H9 (cell line): Measurements from ENCODE around the gene TMA7B. TPM values are rescaled to one million over a fixed set of nuclear protein-coding genes. Genes with fewer than 3 reads are reported as not detected.

ENCODE experiments used
- DNase-seq: peaks from one replicate; pipeline ENCODE4 v3.0.0-alpha.2; 2017
- H2AFZ ChIP-seq: one replicate; pipeline ENCODE4 v1.6.1; 2013; ENCODE audit warnings: mild to moderate bottlenecking, low read length, control low read depth, moderate library complexity
- H2AK5ac ChIP-seq: 2 replicates; pipeline ENCODE4 v1.6.1; 2013; ENCODE audit warnings: low read length, control low read depth, mixed read lengths; ENCODE audit not compliant: insufficient read length
- H2BK120ac ChIP-seq: one replicate; pipeline ENCODE4 v1.6.1; 2013; ENCODE audit warnings: low read depth, mild to moderate bottlenecking, low read length, control low read depth, inconsistent platforms; ENCODE audit not compliant: poor library complexity, severe bottlenecking
- H2BK12ac ChIP-seq: 2 replicates; pipeline ENCODE4 v1.6.1; 2013; ENCODE audit warnings: low read length, control low read depth, mixed read lengths, low read depth; ENCODE audit not compliant: insufficient read length
- H2BK15ac ChIP-seq: 2 replicates; pipeline ENCODE4 v1.6.1; 2013; ENCODE audit warnings: low read depth, low read length, control low read depth
- H2BK20ac ChIP-seq: one replicate; pipeline ENCODE4 v1.6.1; 2013; ENCODE audit warnings: low read depth, mild to moderate bottlenecking, low read length, control low read depth, inconsistent platforms; ENCODE audit not compliant: poor library complexity, severe bottlenecking
- H2BK5ac ChIP-seq: 2 replicates; pipeline ENCODE4 v1.6.1; 2013; ENCODE audit warnings: low read length, control low read depth, mixed read lengths; ENCODE audit not compliant: insufficient read length
- H3K14ac ChIP-seq: 2 replicates; pipeline ENCODE4 v1.6.1; 2013; ENCODE audit warnings: low read length, control low read depth; ENCODE audit not compliant: insufficient read depth
- H3K18ac ChIP-seq: 2 replicates; pipeline ENCODE4 v1.6.1; 2013; ENCODE audit warnings: low read depth, mild to moderate bottlenecking, mixed read lengths, low read length, control low read depth; ENCODE audit not compliant: insufficient read length
- H3K23ac ChIP-seq: 2 replicates; pipeline ENCODE4 v1.6.1; 2013; ENCODE audit warnings: low read length, control low read depth, mixed read lengths, low read depth; ENCODE audit not compliant: insufficient read length
- H3K23me2 ChIP-seq: 2 replicates; pipeline ENCODE4 v1.6.1; 2013; ENCODE audit warnings: low read depth, mild to moderate bottlenecking, mixed read lengths, low read length, control low read depth; ENCODE audit not compliant: insufficient read length, poor library complexity, severe bottlenecking
- H3K27ac ChIP-seq: 2 replicates; pipeline ENCODE4 v1.5.1; 2013; ENCODE audit warnings: low read length, control low read depth, mixed read lengths, low read depth; ENCODE audit not compliant: insufficient read length
- H3K27me3 ChIP-seq: 2 replicates; pipeline ENCODE4 v1.6.1; 2013; ENCODE audit warnings: low read length, control low read depth, inconsistent platforms; ENCODE audit not compliant: insufficient read depth
- H3K4ac ChIP-seq: 2 replicates; pipeline ENCODE4 v1.6.1; 2013; ENCODE audit warnings: low read depth, mild to moderate bottlenecking, control low read depth, inconsistent platforms, low read length, moderate library complexity
- H3K4me1 ChIP-seq: 2 replicates; pipeline ENCODE4 v1.6.1; 2013; ENCODE audit warnings: low read length, control low read depth, inconsistent platforms; ENCODE audit not compliant: insufficient read depth
- H3K4me2 ChIP-seq: 2 replicates; pipeline ENCODE4 v1.6.1; 2013; ENCODE audit warnings: low read length, control low read depth, mixed read lengths; ENCODE audit not compliant: insufficient read length, insufficient read depth
- H3K56ac ChIP-seq: 2 replicates; pipeline ENCODE4 v1.6.1; 2013; ENCODE audit warnings: low read depth, mild to moderate bottlenecking, mixed read lengths, low read length, control low read depth; ENCODE audit not compliant: insufficient read length
- H3K79me1 ChIP-seq: 2 replicates; pipeline ENCODE4 v1.6.1; 2013; ENCODE audit warnings: low read depth, mild to moderate bottlenecking, moderate library complexity, low read length, control low read depth, inconsistent platforms; ENCODE audit not compliant: insufficient read depth, poor library complexity, severe bottlenecking
- H3K79me2 ChIP-seq: 2 replicates; pipeline ENCODE4 v1.6.1; 2013; ENCODE audit warnings: low read length, control low read depth, inconsistent platforms; ENCODE audit not compliant: insufficient read depth
- H3K9ac ChIP-seq: 2 replicates; pipeline ENCODE4 v1.6.1; 2013; ENCODE audit warnings: low read length, control low read depth, mixed read lengths; ENCODE audit not compliant: insufficient read length; ENCODE audit errors: extremely low read depth
- H3K9me3 ChIP-seq: one replicate; pipeline ENCODE4 v1.6.1; 2013; ENCODE audit warnings: low read depth, low read length, inconsistent platforms; ENCODE audit not compliant: control insufficient read depth
- H3T11ph ChIP-seq: one replicate; pipeline ENCODE4 v1.6.1; 2013; ENCODE audit warnings: mild to moderate bottlenecking, low read length, control low read depth, inconsistent platforms
- H4K20me1 ChIP-seq: one replicate; pipeline ENCODE4 v1.6.1; 2013; ENCODE audit not compliant: control insufficient read depth, insufficient read length, insufficient read depth
- H4K5ac ChIP-seq: 2 replicates; pipeline ENCODE4 v1.6.1; 2013; ENCODE audit warnings: low read depth, mild to moderate bottlenecking, mixed read lengths, low read length, control low read depth; ENCODE audit not compliant: insufficient read length
- H4K8ac ChIP-seq: replicated peaks from 2 replicates; pipeline ENCODE4 v1.6.1; 2013; ENCODE audit warnings: low read length, control low read depth, mixed read lengths, low read depth; ENCODE audit not compliant: insufficient read length
- H4K91ac ChIP-seq: 2 replicates; pipeline ENCODE4 v1.6.1; 2013; ENCODE audit warnings: low read depth, mild to moderate bottlenecking, moderate library complexity, mixed read lengths, low read length, control low read depth; ENCODE audit not compliant: insufficient read length
- H3K27ac Mint-ChIP-seq, 3 experiments: 2 replicates in 2 of 3; 3 replicates in 1 of 3; pipeline ENCODE4 v1.8.0; 2020 to 2021; ENCODE audit warnings: mixed read lengths in 3 of 3, mild to moderate bottlenecking in 1 of 3, moderate library complexity in 1 of 3
- H3K27me3 Mint-ChIP-seq: 2 replicates; pipeline ENCODE4 v1.8.0; 2021; ENCODE audit warnings: low read depth, mild to moderate bottlenecking, moderate library complexity, mixed read lengths
- H3K36me3 Mint-ChIP-seq, 3 experiments: 2 replicates in 2 of 3; 3 replicates in 1 of 3; pipeline ENCODE4 v1.8.0; 2020 to 2021; ENCODE audit warnings: low read depth in 3 of 3, mixed read lengths in 3 of 3; ENCODE audit not compliant: insufficient read depth in 1 of 3
- H3K4me1 Mint-ChIP-seq, 2 experiments: 2 replicates each; pipeline ENCODE4 v1.8.0; 2020; ENCODE audit warnings: mixed read lengths in 2 of 2
- H3K4me3 Mint-ChIP-seq, 2 experiments: 2 replicates in 1 of 2; 3 replicates in 1 of 2; pipeline ENCODE4 v1.8.0; 2020 to 2021; ENCODE audit warnings: mild to moderate bottlenecking in 2 of 2, mixed read lengths in 2 of 2, moderate library complexity in 1 of 2
- H3K9me3 Mint-ChIP-seq, 2 experiments: 2 replicates in 1 of 2; 3 replicates in 1 of 2; pipeline ENCODE4 v1.8.0; 2020; ENCODE audit warnings: mild to moderate bottlenecking in 2 of 2, mixed read lengths in 2 of 2, moderate library complexity in 1 of 2
- CTCF ChIP-seq: fragments of 200-600 bp; sonication (generic); conservative IDR thresholded peaks from 3 replicates; pipeline ENCODE4 v1.8.0; 2021; ENCODE audit warnings: antibody characterized with exemption, mild to moderate bottlenecking
- WGBS: extraction: QIAGEN DNeasy Blood & Tissue Kit; methylation state at CpG from one replicate; pipeline ENCODE4 v1.1.7; 2013; ENCODE audit warnings: missing lambda C conversion rate, low lambda C conversion rate, mixed read lengths; ENCODE audit not compliant: insufficient read length; ENCODE audit errors: extremely low coverage; 5-methylcytosine and 5-hydroxymethylcytosine counted together
- total RNA-seq: library from RNA; stranded (reverse); gene quantifications from 2 replicates; pipeline ENCODE4 v1.2.1, GENCODE V29; 2021

The TMA7B gene
- total RNA-seq, 1 experiment from 2014 or later = not detected

- H3K56ac ChIP-seq = no peak overlapping the region
- H3K9me3 ChIP-seq = no peaks in the 10 kb centered on the region
- no peaks in the 10 kb centered on the region for H3K27me3 ChIP-seq
- no peaks in the 10 kb centered on the region for H3K9me3 Mint-ChIP-seq
- DNase-seq = no peak
- H2BK12ac ChIP-seq = no peak overlapping the region
- no peak overlapping the region for H3K4ac ChIP-seq
- no peak overlapping the region for H2BK20ac ChIP-seq
- H3K36me3 Mint-ChIP-seq = no peaks in the 10 kb centered on the region
- no peaks in the 10 kb centered on the region for H3K27me3 Mint-ChIP-seq
- H3K23ac ChIP-seq = no peak overlapping the region
- H3K23me2 ChIP-seq = no peaks in the 10 kb centered on the region
- no peaks in the 10 kb centered on the region for H4K20me1 ChIP-seq
- TF ChIP-seq CTCF = no peak
- H3K27ac Mint-ChIP-seq = no peak overlapping the region
- H3K18ac ChIP-seq = no peak overlapping the region
- no peaks in the 10 kb centered on the region for H3K79me2 ChIP-seq
- peaks cover 37 to 44% of the 10 kb centered on the region in 2 experiments for H3K4me1 Mint-ChIP-seq
- H3K4me2 ChIP-seq = no peak overlapping the region
- H2AK5ac ChIP-seq = no peak overlapping the region
- H3K9ac ChIP-seq = no peak overlapping the region
- H3K27ac ChIP-seq = no peak overlapping the region
- H4K91ac ChIP-seq = no peak overlapping the region
- H2BK5ac ChIP-seq = no peak overlapping the region
- H3K4me3 Mint-ChIP-seq = no peak overlapping the region
- H2BK120ac ChIP-seq = no peak overlapping the region
- no peaks in the 10 kb centered on the region; the same call in 1 of the 2 replicates for H3K4me1 ChIP-seq
- H4K8ac ChIP-seq = no peak overlapping the region
- H3K14ac ChIP-seq = no peak overlapping the region
- H3K79me1 ChIP-seq = no peaks in the 10 kb centered on the region
- no CpG with 5 or more reads among the region's 2 CpGs for WGBS
- H3T11ph ChIP-seq = no peak overlapping the region
- H4K5ac ChIP-seq = no peak overlapping the region
- no peak overlapping the region for H2AFZ ChIP-seq
- H2BK15ac ChIP-seq = no peak overlapping the region
Observed at GRCh38 chr22:39932166-39932565, 28.0 kb upstream of the TMA7B start.
